Trophoblast cell (in vitro differentiated cells and primary cell): ENCODE data around the gene BBX.

Source experiments
- DNase-seq, 2 donors: peaks; one replicate each; pipeline ENCODE4 v3.0.0-alpha.2; 2016
- H2AFZ ChIP-seq: 2 replicates; pipeline ENCODE4 v1.6.1; 2013; ENCODE audit warnings: low read length, moderate library complexity, mild to moderate bottlenecking; ENCODE audit not compliant: insufficient read depth, poor library complexity
- H2AK5ac ChIP-seq: 2 replicates; pipeline ENCODE4 v1.6.1; 2013; ENCODE audit warnings: mild to moderate bottlenecking, low read length
- H2BK120ac ChIP-seq: 2 replicates; pipeline ENCODE4 v1.6.1; 2013; ENCODE audit warnings: low read length, mild to moderate bottlenecking, moderate library complexity; ENCODE audit not compliant: insufficient read depth, poor library complexity
- H2BK12ac ChIP-seq: 2 replicates; pipeline ENCODE4 v1.6.1; 2013; ENCODE audit warnings: mild to moderate bottlenecking, low read length, moderate library complexity
- H2BK5ac ChIP-seq: 2 replicates; pipeline ENCODE4 v1.6.1; 2013; ENCODE audit warnings: low read length, low read depth, moderate library complexity, mild to moderate bottlenecking; ENCODE audit not compliant: poor library complexity
- H3K14ac ChIP-seq: 2 replicates; pipeline ENCODE4 v1.6.1; 2013; ENCODE audit warnings: mild to moderate bottlenecking, low read length
- H3K18ac ChIP-seq: 2 replicates; pipeline ENCODE4 v1.6.1; 2013; ENCODE audit warnings: mild to moderate bottlenecking, low read length
- H3K23ac ChIP-seq: 2 replicates; pipeline ENCODE4 v1.6.1; 2013; ENCODE audit warnings: low read length
- H3K27ac ChIP-seq: 2 replicates; pipeline ENCODE4 v1.5.1; 2013; ENCODE audit warnings: low read depth, mild to moderate bottlenecking, inconsistent platforms, low read length, moderate library complexity
- H3K27me3 ChIP-seq: 2 replicates; pipeline ENCODE4 v1.6.1; 2013; ENCODE audit warnings: inconsistent platforms, mild to moderate bottlenecking, low read length, moderate library complexity; ENCODE audit not compliant: insufficient read depth
- H3K36me3 ChIP-seq, 2 experiments: 1 replicate in 1 of 2; 2 replicates in 1 of 2; pipeline ENCODE4 v1.6.1; 2013; ENCODE audit warnings: low read length in 2 of 2, mild to moderate bottlenecking in 2 of 2, moderate library complexity in 1 of 2; ENCODE audit not compliant: insufficient read depth in 2 of 2, control insufficient read depth in 1 of 2
- H3K4ac ChIP-seq: 2 replicates; pipeline ENCODE4 v1.6.1; 2013; ENCODE audit warnings: low read depth, mild to moderate bottlenecking, low read length, moderate library complexity
- H3K4me1 ChIP-seq, 2 experiments: 1 replicate in 1 of 2; 2 replicates in 1 of 2; pipeline ENCODE4 v1.6.1; 2013; ENCODE audit warnings: low read length in 2 of 2, mild to moderate bottlenecking in 2 of 2, moderate library complexity in 1 of 2; ENCODE audit not compliant: insufficient read depth in 2 of 2, control insufficient read depth in 1 of 2
- H3K4me2 ChIP-seq: 2 replicates; pipeline ENCODE4 v1.6.1; 2013; ENCODE audit warnings: inconsistent platforms, mild to moderate bottlenecking, low read length, moderate library complexity
- H3K4me3 ChIP-seq: 2 replicates; pipeline ENCODE4 v1.5.1; 2013; ENCODE audit warnings: mild to moderate bottlenecking, low read depth, low read length, inconsistent platforms
- H3K79me1 ChIP-seq: one replicate; pipeline ENCODE4 v1.6.1; 2013; ENCODE audit warnings: low read length
- H3K79me2 ChIP-seq: 2 replicates; pipeline ENCODE4 v1.6.1; 2013; ENCODE audit warnings: low read length, mild to moderate bottlenecking; ENCODE audit not compliant: control insufficient read depth, insufficient read depth, poor library complexity
- H3K9ac ChIP-seq: 2 replicates; pipeline ENCODE4 v1.6.1; 2013; ENCODE audit warnings: mild to moderate bottlenecking, low read length
- H3K9me3 ChIP-seq: 2 replicates; pipeline ENCODE4 v1.6.1; 2013; ENCODE audit warnings: low read depth, mild to moderate bottlenecking, control low read depth, inconsistent platforms, low read length; ENCODE audit not compliant: insufficient read depth
- H4K12ac ChIP-seq: 2 replicates; pipeline ENCODE4 v1.6.1; 2013; ENCODE audit warnings: low read depth, mild to moderate bottlenecking, low read length, moderate library complexity
- H4K8ac ChIP-seq: 2 replicates; pipeline ENCODE4 v1.6.1; 2013; ENCODE audit warnings: low read depth, mild to moderate bottlenecking, low read length, moderate library complexity
- H4K91ac ChIP-seq: one replicate; pipeline ENCODE4 v1.6.1; 2013; ENCODE audit warnings: low read depth, mild to moderate bottlenecking, low read length, moderate library complexity
- WGBS: extraction: QIAGEN DNeasy Blood & Tissue Kit; methylation state at CpG from one replicate; pipeline ENCODE4 v1.1.7; 2013; ENCODE audit warnings: missing lambda C conversion rate; ENCODE audit not compliant: insufficient read length, insufficient coverage; ENCODE audit errors: extremely low coverage; 5-methylcytosine and 5-hydroxymethylcytosine counted together

The BBX gene

DNA sequence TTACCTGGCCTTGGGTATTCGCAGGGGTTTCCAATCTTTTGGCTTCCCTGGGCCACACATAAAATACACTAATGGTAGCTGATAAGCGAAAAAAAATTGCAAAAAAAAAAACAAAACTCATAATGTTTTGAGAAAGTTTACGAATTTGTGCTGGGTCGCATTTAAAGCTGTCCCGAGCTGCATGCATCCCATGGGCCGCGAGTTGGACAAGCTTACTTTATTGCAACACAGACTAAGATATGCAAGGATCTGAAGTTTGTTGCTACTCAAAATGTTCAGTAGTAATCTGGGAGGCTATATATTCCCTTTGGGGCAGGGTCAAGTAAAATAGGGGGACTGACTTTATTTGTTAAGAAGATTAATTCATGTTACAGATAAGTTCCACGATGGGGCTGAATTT lies 320.2 kb downstream of the BBX start:
- no peaks in the 10 kb centered on the region for H3K27me3 ChIP-seq
- no peak overlapping the region for H2BK5ac ChIP-seq
- H4K12ac ChIP-seq, result no peak overlapping the region
- H2AFZ ChIP-seq, result no peak overlapping the region
- no peak overlapping the region for H3K4me3 ChIP-seq
- H2AK5ac ChIP-seq, result no peak overlapping the region
- no peak overlapping the region for H4K91ac ChIP-seq
- no peaks in the 10 kb centered on the region for H3K4me1 ChIP-seq
- no peak overlapping the region for H3K18ac ChIP-seq
- H4K8ac ChIP-seq, result no peak overlapping the region
- H3K4me2 ChIP-seq, result no peak overlapping the region
- H3K9ac ChIP-seq, result no peak overlapping the region
- no peak overlapping the region for H3K14ac ChIP-seq
- no peak overlapping the region for H2BK12ac ChIP-seq
- no peak overlapping the region for H3K27ac ChIP-seq
- no peak overlapping the region for H3K23ac ChIP-seq
- no peak for DNase-seq
- H3K9me3 ChIP-seq, result no peaks in the 10 kb centered on the region
- no peaks in the 10 kb centered on the region for H3K79me2 ChIP-seq
- WGBS, result no CpG with 5 or more reads among the region's 8 CpGs
- H3K36me3 ChIP-seq, result no peaks in the 10 kb centered on the region
- no peak overlapping the region for H3K4ac ChIP-seq
- no peak overlapping the region for H2BK120ac ChIP-seq
- no peaks in the 10 kb centered on the region for H3K79me1 ChIP-seq

DNA sequence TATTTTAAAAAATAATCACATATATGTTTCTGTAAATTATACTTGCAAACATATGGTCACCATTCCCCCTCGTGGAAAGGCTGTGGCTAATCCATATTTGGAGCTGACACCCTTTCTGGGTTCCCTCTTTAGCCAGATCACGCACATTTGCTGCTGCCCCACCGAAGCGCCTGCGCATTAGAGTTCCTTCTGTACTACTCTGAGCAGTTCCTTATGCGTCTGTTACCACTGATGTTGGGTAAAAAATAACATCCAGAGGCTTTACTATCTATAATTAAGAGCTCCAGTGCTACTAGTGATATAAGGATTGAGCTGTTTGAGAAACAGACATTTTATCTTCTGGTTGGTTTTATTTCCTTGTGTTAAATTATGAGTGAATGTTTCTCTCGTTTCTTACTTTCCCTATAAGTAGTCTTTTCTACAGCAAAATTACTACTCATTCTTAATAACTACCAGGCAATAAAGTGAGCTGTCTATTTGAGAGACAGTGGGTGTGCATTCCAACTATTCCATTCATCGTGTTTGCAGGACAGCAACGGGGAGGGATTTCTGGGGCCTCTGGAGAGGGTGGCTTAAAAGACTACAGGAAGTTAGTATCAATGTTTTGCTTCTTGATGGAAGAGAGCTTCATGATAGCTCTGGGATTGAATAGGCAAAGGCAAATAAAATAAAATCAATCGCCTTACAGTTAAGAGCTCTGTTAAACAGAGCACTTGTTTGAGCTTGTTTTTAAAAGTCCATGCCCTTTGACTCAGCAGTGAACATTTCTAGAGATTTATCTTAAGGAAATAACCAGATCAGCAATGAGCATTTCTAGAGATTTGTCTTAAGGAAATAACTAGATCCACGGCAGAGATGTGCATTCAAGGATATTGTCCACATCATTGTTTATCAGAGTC lies 322.9 kb downstream of the BBX start:
- Histone ChIP-seq H3K79me2 (no peaks in the 10 kb centered on the region), H2BK120ac (no peak overlapping the region), H4K91ac (no peak overlapping the region), H3K4me3 (no peak overlapping the region), H4K12ac (no peak overlapping the region), H3K14ac (no peak overlapping the region), H3K4me1 (no peaks in the 10 kb centered on the region), H2AFZ (no peak overlapping the region), H2AK5ac (no peak overlapping the region), H3K9ac (no peak overlapping the region), H2BK5ac (no peak overlapping the region), H3K27ac (no peak overlapping the region), H3K4ac (no peak overlapping the region), H3K36me3 (no peaks in the 10 kb centered on the region), H3K18ac (no peak overlapping the region), H3K27me3 (no peaks in the 10 kb centered on the region), H2BK12ac (no peak overlapping the region), H3K4me2 (no peak overlapping the region), H3K9me3 (no peaks in the 10 kb centered on the region), H3K23ac (no peak overlapping the region), H4K8ac (no peak overlapping the region), H3K79me1 (no peaks in the 10 kb centered on the region)
- no CpG with 5 or more reads among the region's 11 CpGs for WGBS
- DNase-seq, result no peak

DNA sequence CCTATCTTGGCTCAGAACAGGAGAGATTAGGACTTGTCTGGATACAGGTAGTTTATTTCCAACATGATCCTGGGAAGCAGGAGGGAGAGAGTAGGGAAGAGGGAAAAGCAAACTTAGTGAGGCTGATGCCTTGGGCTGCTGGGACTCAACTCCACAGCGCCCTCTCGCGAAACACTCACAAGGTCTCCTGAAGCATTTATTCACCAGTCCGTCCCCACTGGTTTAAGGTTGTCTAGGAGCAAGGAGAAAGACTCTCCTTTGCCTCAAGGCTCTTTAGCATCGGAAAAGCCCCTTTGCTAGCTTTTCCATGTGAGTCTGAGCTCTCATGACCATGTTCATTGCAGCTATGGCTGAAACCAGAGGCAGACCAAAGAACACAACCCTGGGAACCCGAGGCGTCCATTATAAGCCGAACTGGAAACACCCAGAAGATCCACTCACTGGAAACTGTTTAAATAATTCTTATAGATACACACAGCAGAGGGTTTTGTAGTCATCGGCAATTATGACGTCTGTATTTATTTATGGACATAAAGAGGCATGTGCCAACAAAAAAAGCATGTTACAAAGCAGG lies 323.6 kb downstream of the BBX start:
- Histone ChIP-seq H4K8ac (no peak overlapping the region), H3K4me3 (no peak overlapping the region), H3K18ac (no peak overlapping the region), H3K27me3 (no peaks in the 10 kb centered on the region), H3K79me2 (no peaks in the 10 kb centered on the region), H4K12ac (no peak overlapping the region), H3K79me1 (no peaks in the 10 kb centered on the region), H3K14ac (no peak overlapping the region), H3K9ac (no peak overlapping the region), H2AK5ac (no peak overlapping the region), H4K91ac (no peak overlapping the region), H3K4me2 (no peak overlapping the region), H3K4ac (no peak overlapping the region), H2BK12ac (no peak overlapping the region), H2AFZ (no peak overlapping the region), H2BK120ac (no peak overlapping the region), H3K4me1 (no peaks in the 10 kb centered on the region), H2BK5ac (no peak overlapping the region), H3K27ac (no peak overlapping the region), H3K36me3 (no peaks in the 10 kb centered on the region), H3K9me3 (no peaks in the 10 kb centered on the region), H3K23ac (no peak overlapping the region)
- no CpG with 5 or more reads among the region's 10 CpGs for WGBS
- peak; percentile 45 to 78 for DNase-seq

DNA sequence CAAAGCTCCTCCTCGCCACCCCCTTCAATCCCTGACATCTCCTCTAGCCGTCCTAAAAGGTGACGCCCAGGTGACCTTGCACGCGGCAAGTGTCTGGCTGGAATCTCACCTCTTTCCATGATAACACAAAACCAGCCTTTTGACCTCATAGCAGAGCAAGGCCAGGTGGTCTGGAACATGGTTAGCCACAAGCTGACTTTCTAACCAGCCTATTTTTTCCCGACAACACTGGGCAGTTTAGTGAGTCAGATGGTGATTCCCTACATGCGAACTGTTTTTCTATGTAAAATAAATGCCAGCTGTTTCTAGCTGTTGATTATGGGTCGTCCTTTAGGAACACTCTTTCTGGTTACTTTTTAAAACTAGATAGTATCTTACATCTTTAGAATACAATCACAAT lies 325.0 kb downstream of the BBX start:
- Histone ChIP-seq H3K9me3 (no peaks in the 10 kb centered on the region), H4K91ac (no peak overlapping the region), H2BK12ac (no peak overlapping the region), H3K23ac (no peak overlapping the region), H4K8ac (no peak overlapping the region), H2AFZ (no peak overlapping the region), H3K14ac (no peak overlapping the region), H2AK5ac (no peak overlapping the region), H3K4me2 (no peak overlapping the region), H2BK120ac (no peak overlapping the region), H3K9ac (no peak overlapping the region), H3K4me3 (no peak overlapping the region), H3K27ac (no peak overlapping the region), H3K36me3 (no peaks in the 10 kb centered on the region), H3K18ac (no peak overlapping the region), H3K4me1 (no peaks in the 10 kb centered on the region), H3K79me2 (no peaks in the 10 kb centered on the region), H2BK5ac (no peak overlapping the region), H3K79me1 (no peaks in the 10 kb centered on the region), H3K4ac (no peak overlapping the region), H4K12ac (no peak overlapping the region), H3K27me3 (no peaks in the 10 kb centered on the region)
- WGBS, result no CpG with 5 or more reads among the region's 8 CpGs
- no peak for DNase-seq
